Mesenteric fat pad (tissue), 1 donor: ENCODE results near the gene AMMECR1. TPM values are rescaled to one million over a fixed set of nuclear protein-coding genes. Genes with fewer than 3 reads are reported as not detected.

ENCODE experiments used
- total RNA-seq: library from RNA; stranded (reverse); fragmentation: NEBNext Ultra II Directional; extraction: Animal tissue kit (Norgen Biotek cat#: 25700); gene quantifications from one replicate; pipeline ENCODE4 v1.2.1, GENCODE V29; 2021
- donor health status: DM: yes; HTN: yes; CAD: no.

The AMMECR1 gene
- total RNA-seq, 1 donor from 2014 or later: 4.5 TPM

Other genes with a start within 250 kb of the AMMECR1 start
- gene RTL9, start 40.8 kb upstream of the AMMECR1 start, total RNA-seq: 0.22 TPM